NCI-H128 (cell line): ENCODE results near the gene NRP1.

Experiments
- DNase-seq: peaks from one replicate; lab custom pipeline; 2025; ENCODE audit not compliant: unreplicated experiment; lab: John Stamatoyannopoulos, UW

The NRP1 gene

GRCh38 chr10:33133557-33133956 is 200.9 kb downstream of the NRP1 start:
- no peak for DNase-seq

GRCh38 chr10:33132626-33133025 is 201.8 kb downstream of the NRP1 start:
- DNase-seq, result no peak

- DNase-seq, result no peak
Observed at GRCh38 chr10:33129996-33130386, 204.5 kb downstream of the NRP1 start.

- DNase-seq, result no peak
Observed at GRCh38 chr10:33129141-33129995, 205.1 kb downstream of the NRP1 start.

GRCh38 chr10:33127622-33128021 is 206.8 kb downstream of the NRP1 start:
- DNase-seq, result no peak
